Fibroblast of lung (primary cell): Measurements from ENCODE around the gene EPSTI1. TPM values are rescaled to one million over a fixed set of nuclear protein-coding genes. Genes with fewer than 3 reads are reported as not detected.

ENCODE experiments used
- DNase-seq, 2 donors: peaks; one replicate each; pipeline versions ENCODE4 v3.0.0 to v3.0.0-alpha.2; 2010; ENCODE audit warnings: low read depth in 2 of 2
- H2AFZ ChIP-seq: 2 replicates; pipeline ENCODE4 v1.5.1; 2012; ENCODE audit warnings: low read length, control low read depth, inconsistent platforms
- H3K27ac ChIP-seq: 2 replicates; pipeline ENCODE4 v1.5.1; 2011; ENCODE audit warnings: low read length, control low read depth; ENCODE audit not compliant: insufficient read depth
- H3K27me3 ChIP-seq: 2 replicates; pipeline ENCODE4 v1.5.1; 2011; ENCODE audit warnings: mild to moderate bottlenecking, low read length; ENCODE audit not compliant: control insufficient read depth, insufficient read depth
- H3K36me3 ChIP-seq: 2 replicates; pipeline ENCODE4 v1.5.1; 2011; ENCODE audit warnings: low read length; ENCODE audit not compliant: control insufficient read depth, insufficient read depth
- H3K4me1 ChIP-seq: 2 replicates; pipeline ENCODE4 v1.5.1; 2011; ENCODE audit warnings: low read length; ENCODE audit not compliant: control insufficient read depth, insufficient read depth; ENCODE audit errors: extremely low read depth
- H3K4me2 ChIP-seq: 2 replicates; pipeline ENCODE4 v1.5.1; 2011; ENCODE audit warnings: low read length, control low read depth; ENCODE audit not compliant: insufficient read depth; ENCODE audit errors: extremely low read depth
- H3K4me3 ChIP-seq, 4 experiments: fragments of 200-600 bp in 1 of 4; sonication (generic) in 1 of 4; replicated peaks in 1 of 4; 2 replicates each; pipeline ENCODE4 v1.5.1; 2011 to 2016; ENCODE audit warnings: low read length in 4 of 4, low read depth in 3 of 4, mild to moderate bottlenecking in 3 of 4, control low read depth in 2 of 4, inconsistent platforms in 1 of 4, mixed read lengths in 1 of 4; ENCODE audit not compliant: insufficient read depth in 1 of 4; ENCODE audit errors: control extremely low read depth in 1 of 4
- H3K79me2 ChIP-seq: 2 replicates; pipeline ENCODE4 v1.5.1; 2012; ENCODE audit warnings: mild to moderate bottlenecking, low read length, inconsistent platforms; ENCODE audit not compliant: control insufficient read depth, insufficient read depth
- H3K9ac ChIP-seq: 2 replicates; pipeline ENCODE4 v1.5.1; 2011; ENCODE audit warnings: mild to moderate bottlenecking, low read length, control low read depth; ENCODE audit not compliant: insufficient read depth
- H3K9me3 ChIP-seq: 2 replicates; pipeline ENCODE4 v1.5.1; 2012; ENCODE audit warnings: low read depth, low read length; ENCODE audit not compliant: control insufficient read depth, insufficient read depth
- H4K20me1 ChIP-seq: 2 replicates; pipeline ENCODE4 v1.5.1; 2011; ENCODE audit warnings: low read length; ENCODE audit not compliant: control insufficient read depth, insufficient read depth; ENCODE audit errors: extremely low read depth
- EZH2 ChIP-seq: IDR thresholded peaks from 2 replicates; pipeline ENCODE4 v1.5.1; 2012; ENCODE audit warnings: low read length, control low read depth, mild to moderate bottlenecking; ENCODE audit errors: missing control alignments
- polyA plus RNA-seq, 2 donors: library from polyadenylated mRNA; depleted of rRNA in 1 of 2; stranded (reverse) in 1 of 2; unstranded in 1 of 2; fragments of >200 nt; gene quantifications; 2 replicates each; pipeline ENCODE4 v1.2.1, GENCODE V29; 2011 to 2012; ENCODE audit warnings: missing spikeins in 1 of 2
- total RNA-seq: library from RNA; depleted of rRNA; stranded (reverse); fragments of >200 nt; gene quantifications from 2 replicates; pipeline ENCODE4 v1.2.1, GENCODE V29; 2014
- TF ChIP-seq, protein P1 (sequence below), 2 donors: IDR thresholded peaks in 1 of 2; conservative IDR thresholded peaks in 1 of 2; 1 replicate in 1 of 2; 2 replicates in 1 of 2; pipeline ENCODE4 v1.5.1; 2011 to 2012; ENCODE audit warnings: low read length in 2 of 2, control low read depth in 1 of 2, inconsistent platforms in 1 of 2, low read depth in 1 of 2, mild to moderate bottlenecking in 1 of 2

The EPSTI1 gene
- total and polyA plus RNA-seq, 2 donors (not counting 1 experiment from before 2014, with no cell fraction given), result 5.6 to 10.9 TPM

GRCh38 chr13:42970824-42971690, 21.0 kb downstream of the EPSTI1 start:
- Histone ChIP-seq H3K27ac (no peak overlapping the region), H3K79me2 (no peaks in the 10 kb centered on the region), H3K9me3 (no peaks in the 10 kb centered on the region), H3K27me3 (no peaks in the 10 kb centered on the region), H4K20me1 (no peaks in the 10 kb centered on the region), H3K4me2 (no peak overlapping the region), H3K36me3 (no peaks in the 10 kb centered on the region), H3K4me1 (no peaks in the 10 kb centered on the region), H3K4me3 (no peak overlapping the region), H2AFZ (no peak overlapping the region), H3K9ac (no peak overlapping the region)
- TF ChIP-seq EZH2, result no peak
- TF ChIP-seq, protein P1, sequence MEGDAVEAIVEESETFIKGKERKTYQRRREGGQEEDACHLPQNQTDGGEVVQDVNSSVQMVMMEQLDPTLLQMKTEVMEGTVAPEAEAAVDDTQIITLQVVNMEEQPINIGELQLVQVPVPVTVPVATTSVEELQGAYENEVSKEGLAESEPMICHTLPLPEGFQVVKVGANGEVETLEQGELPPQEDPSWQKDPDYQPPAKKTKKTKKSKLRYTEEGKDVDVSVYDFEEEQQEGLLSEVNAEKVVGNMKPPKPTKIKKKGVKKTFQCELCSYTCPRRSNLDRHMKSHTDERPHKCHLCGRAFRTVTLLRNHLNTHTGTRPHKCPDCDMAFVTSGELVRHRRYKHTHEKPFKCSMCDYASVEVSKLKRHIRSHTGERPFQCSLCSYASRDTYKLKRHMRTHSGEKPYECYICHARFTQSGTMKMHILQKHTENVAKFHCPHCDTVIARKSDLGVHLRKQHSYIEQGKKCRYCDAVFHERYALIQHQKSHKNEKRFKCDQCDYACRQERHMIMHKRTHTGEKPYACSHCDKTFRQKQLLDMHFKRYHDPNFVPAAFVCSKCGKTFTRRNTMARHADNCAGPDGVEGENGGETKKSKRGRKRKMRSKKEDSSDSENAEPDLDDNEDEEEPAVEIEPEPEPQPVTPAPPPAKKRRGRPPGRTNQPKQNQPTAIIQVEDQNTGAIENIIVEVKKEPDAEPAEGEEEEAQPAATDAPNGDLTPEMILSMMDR (conservative IDR thresholded peaks at IDR 0.05 in 1 of 2, IDR thresholded peaks at IDR 0.05 in 1 of 2; ENCODE audit: low read depth in 1 of 2, low read length in 2 of 2), result peak; percentile 68 to 84
- DNase-seq, result peak; percentile 37 to 51

GRCh38 chr13:42969565-42970172, 22.4 kb downstream of the EPSTI1 start:
- Histone ChIP-seq H3K9ac (no peak overlapping the region), H3K27me3 (no peaks in the 10 kb centered on the region), H3K36me3 (no peaks in the 10 kb centered on the region), H3K4me2 (no peak overlapping the region), H3K27ac (no peak overlapping the region), H3K4me3 (no peak overlapping the region), H3K9me3 (no peaks in the 10 kb centered on the region), H2AFZ (no peak overlapping the region), H4K20me1 (no peaks in the 10 kb centered on the region), H3K4me1 (peaks cover 2% of the 10 kb centered on the region), H3K79me2 (no peaks in the 10 kb centered on the region)
- TF ChIP-seq, protein P1 (conservative IDR thresholded peaks at IDR 0.05 in 1 of 2, IDR thresholded peaks at IDR 0.05 in 1 of 2; ENCODE audit: low read depth in 1 of 2, low read length in 2 of 2), result peak; percentile 75 to 77
- TF ChIP-seq EZH2, result no peak
- peak; percentile 39 to 80 for DNase-seq

DNA sequence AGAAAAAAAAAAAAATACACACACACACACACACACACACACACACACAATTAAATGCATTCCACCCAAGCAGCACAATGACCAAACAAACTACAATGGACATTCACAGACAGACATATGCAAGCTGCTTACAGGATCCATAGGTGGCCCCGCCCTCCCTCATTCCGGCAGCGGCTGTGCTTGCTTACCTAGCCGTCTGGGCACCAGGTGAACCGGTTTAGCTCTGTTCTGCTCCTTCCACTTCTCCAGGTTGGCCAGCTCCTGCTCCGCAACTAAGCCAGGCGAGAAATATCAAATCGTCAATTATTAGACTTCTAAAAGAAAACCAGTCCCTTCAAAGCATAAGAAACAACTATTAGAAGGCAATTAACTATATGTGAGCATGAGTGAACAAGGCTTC, 23.1 kb downstream of the EPSTI1 start:
- H3K36me3 ChIP-seq, result no peaks in the 10 kb centered on the region
- peaks cover 2% of the 10 kb centered on the region for H3K4me1 ChIP-seq
- H3K27me3 ChIP-seq, result no peaks in the 10 kb centered on the region
- no peak overlapping the region for H3K27ac ChIP-seq
- no peak overlapping the region for H3K9ac ChIP-seq
- no peak overlapping the region for H2AFZ ChIP-seq
- no peaks in the 10 kb centered on the region for H3K9me3 ChIP-seq
- H3K4me2 ChIP-seq, result no peak overlapping the region
- H3K79me2 ChIP-seq, result no peaks in the 10 kb centered on the region
- DNase-seq, result no peak
- H4K20me1 ChIP-seq, result no peaks in the 10 kb centered on the region
- TF ChIP-seq EZH2, result no peak
- TF ChIP-seq, protein P1 (conservative IDR thresholded peaks at IDR 0.05 in 1 of 2, IDR thresholded peaks at IDR 0.05 in 1 of 2; ENCODE audit: low read depth in 1 of 2, low read length in 2 of 2), result no peak
- no peak overlapping the region for H3K4me3 ChIP-seq
